HL-60 (cell line): Measurements from ENCODE around the gene WNT11.

ENCODE experiments used
- CTCF ChIP-seq: IDR thresholded peaks from one replicate; pipeline ENCODE4 v1.5.1; 2011; ENCODE audit warnings: low read length, control low read depth, inconsistent platforms; ENCODE audit not compliant: insufficient read depth
- GABPA ChIP-seq: IDR thresholded peaks from 2 replicates; pipeline ENCODE4 v1.6.1; 2012; ENCODE audit warnings: low read depth
- POLR2AphosphoS5 ChIP-seq: IDR thresholded peaks from 2 replicates; pipeline ENCODE4 v1.6.1; 2012; ENCODE audit warnings: low read depth
- REST ChIP-seq: IDR thresholded peaks from 2 replicates; pipeline ENCODE4 v1.6.1; 2012; ENCODE audit warnings: low read depth; ENCODE audit not compliant: insufficient replicate concordance
- SPI1 ChIP-seq: IDR thresholded peaks from 2 replicates; pipeline ENCODE4 v1.6.1; 2012; ENCODE audit warnings: low read depth, mild to moderate bottlenecking, borderline replicate concordance

GRCh38 chr11:76236092-76236999 lies 30.0 kb upstream of the WNT11 start:
- TF ChIP-seq CTCF: no peak
- no peak for TF ChIP-seq POLR2AphosphoS5
- no peak for TF ChIP-seq GABPA
- TF ChIP-seq REST: no peak
- no peak for TF ChIP-seq SPI1
